Neural crest cell (in vitro differentiated cells): Measurements from ENCODE around the gene DDI1. TPM values are rescaled to one million over a fixed set of nuclear protein-coding genes. Genes with fewer than 3 reads are reported as not detected.

Experiments used
- DNase-seq: peaks from one replicate; pipeline ENCODE4 v3.0.0; 2021; ENCODE audit warnings: low read depth, mixed read lengths, low spot score
- H3K27ac Mint-ChIP-seq: one replicate; pipeline ENCODE4 v1.8.0; 2021; ENCODE audit warnings: mild to moderate bottlenecking, mixed read lengths; ENCODE audit not compliant: unreplicated experiment
- H3K27me3 Mint-ChIP-seq: 2 replicates; pipeline ENCODE4 v1.8.0; 2021; ENCODE audit warnings: low read depth, mild to moderate bottlenecking, mixed read lengths
- H3K36me3 Mint-ChIP-seq: 2 replicates; pipeline ENCODE4 v1.8.0; 2021; ENCODE audit warnings: low read depth, mild to moderate bottlenecking, mixed read lengths
- H3K4me1 Mint-ChIP-seq: 2 replicates; pipeline ENCODE4 v1.8.0; 2021; ENCODE audit warnings: mixed read lengths
- H3K4me3 Mint-ChIP-seq: one replicate; pipeline ENCODE4 v1.8.0; 2021; ENCODE audit warnings: mild to moderate bottlenecking, mixed read lengths
- H3K9me3 Mint-ChIP-seq: 2 replicates; pipeline ENCODE4 v1.8.0; 2021; ENCODE audit warnings: mixed read lengths
- CTCF ChIP-seq: fragments of 200-600 bp; sonication (generic); conservative IDR thresholded peaks from 2 replicates; pipeline ENCODE4 v1.5.0; 2021; ENCODE audit warnings: antibody characterized with exemption, mild to moderate bottlenecking
- total RNA-seq: library from RNA; stranded (reverse); gene quantifications from 2 replicates; pipeline ENCODE4 v1.2.1, GENCODE V29; 2021

DDI1 gene
- total RNA-seq, 1 donor from 2014 or later: not detected

GRCh38 chr11:104001561-104002056, 34.8 kb upstream of the DDI1 start:
- no peak for DNase-seq
- Mint-ChIP-seq H3K27ac (no peak overlapping the region), H3K4me1 (peaks cover 19% of the 10 kb centered on the region), H3K36me3 (no peaks in the 10 kb centered on the region), H3K9me3 (peaks cover 3% of the 10 kb centered on the region), H3K27me3 (no peaks in the 10 kb centered on the region), H3K4me3 (no peak overlapping the region)
- no peak for TF ChIP-seq CTCF

GRCh38 chr11:104003491-104003890, 32.9 kb upstream of the DDI1 start:
- no peak for DNase-seq

DNA sequence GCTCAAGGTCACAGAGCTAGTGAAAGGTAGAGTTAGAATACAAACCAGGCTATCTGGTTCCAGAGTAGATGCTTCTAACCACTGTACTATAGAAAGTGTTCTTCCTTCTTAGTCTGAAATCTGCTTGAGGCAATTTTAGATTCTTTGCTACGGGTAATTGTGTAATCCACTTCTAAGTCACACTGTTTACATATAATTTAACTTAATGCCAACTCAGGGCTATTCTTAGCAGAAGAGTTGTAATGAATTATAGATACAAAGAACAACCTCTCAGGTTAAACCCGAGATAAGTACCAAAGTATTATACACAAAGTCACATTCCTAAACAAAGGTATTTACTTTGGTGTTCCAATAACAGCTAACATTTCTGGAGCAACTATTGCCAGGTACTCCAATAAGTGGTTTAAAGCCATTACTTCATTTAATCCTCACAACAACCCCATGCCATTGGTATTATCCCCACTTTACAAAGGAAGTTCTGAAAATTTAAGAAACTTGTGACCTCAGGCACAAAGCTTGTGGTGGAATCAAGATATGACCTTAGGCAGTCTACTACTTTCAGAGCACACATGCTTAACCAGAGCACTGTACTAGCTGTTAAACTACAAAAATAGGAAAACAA, 31.1 kb upstream of the DDI1 start:
- TF ChIP-seq CTCF: no peak
- no peak for DNase-seq

More at GRCh38 chr11:104003491-104003890, 32.9 kb upstream of the DDI1 start:
- H3K27ac Mint-ChIP-seq: no peak overlapping the region
- no peaks in the 10 kb centered on the region for H3K36me3 Mint-ChIP-seq
- no peak overlapping the region for H3K4me3 Mint-ChIP-seq
- H3K4me1 Mint-ChIP-seq: peaks cover 18% of the 10 kb centered on the region
- peaks cover 3% of the 10 kb centered on the region for H3K9me3 Mint-ChIP-seq
- H3K27me3 Mint-ChIP-seq: no peaks in the 10 kb centered on the region
- no peak for TF ChIP-seq CTCF

DNA sequence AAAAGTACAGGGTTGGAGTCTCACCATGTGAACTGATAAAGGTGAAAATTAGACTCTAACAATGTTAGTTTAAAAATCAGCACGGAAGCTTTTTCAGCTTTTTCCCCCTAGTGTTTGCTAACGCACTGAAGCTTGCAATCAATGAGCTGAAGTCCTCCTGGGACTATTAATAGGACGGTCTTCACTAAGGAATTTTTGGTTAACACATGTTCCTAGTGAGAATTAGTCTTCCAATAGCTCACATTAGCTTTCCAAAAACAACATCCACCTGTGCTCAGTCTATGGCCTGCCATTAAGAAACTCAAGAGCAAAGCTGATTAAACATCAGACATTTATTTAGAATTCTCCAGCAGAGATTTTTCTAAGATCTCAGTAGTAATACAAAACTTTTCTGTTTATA, 26.7 kb upstream of the DDI1 start:
- no peaks in the 10 kb centered on the region for H3K27me3 Mint-ChIP-seq
- H3K36me3 Mint-ChIP-seq: no peaks in the 10 kb centered on the region
- H3K27ac Mint-ChIP-seq: no peak overlapping the region
- no peak for DNase-seq
- H3K4me3 Mint-ChIP-seq: no peak overlapping the region
- peaks cover 5% of the 10 kb centered on the region for H3K9me3 Mint-ChIP-seq
- TF ChIP-seq CTCF: no peak
- H3K4me1 Mint-ChIP-seq: no peaks in the 10 kb centered on the region

More for the DNA sequence above, 31.1 kb upstream of the DDI1 start:
- Mint-ChIP-seq H3K4me1 (peaks cover 3% of the 10 kb centered on the region), H3K27me3 (no peaks in the 10 kb centered on the region), H3K4me3 (no peak overlapping the region), H3K36me3 (no peaks in the 10 kb centered on the region), H3K9me3 (peaks cover 3% of the 10 kb centered on the region), H3K27ac (no peak overlapping the region)

DNA sequence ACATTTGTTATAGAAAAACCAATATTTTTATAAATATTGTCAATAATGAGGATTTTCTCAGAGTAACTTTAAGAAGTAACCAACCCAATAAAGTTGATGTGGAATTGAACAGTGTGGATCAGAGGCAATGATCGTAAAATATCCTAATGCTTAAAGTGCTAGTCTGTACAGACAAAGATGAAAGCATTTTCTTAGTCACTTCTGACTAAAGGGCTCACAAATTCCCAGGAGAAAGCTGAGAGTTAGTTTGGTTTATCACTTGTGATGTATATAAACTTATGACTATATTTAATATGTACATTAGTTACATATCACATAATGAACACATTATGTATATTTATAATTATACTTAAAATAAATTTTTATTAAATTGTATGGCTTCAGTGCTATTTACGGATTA, 25.4 kb upstream of the DDI1 start:
- Mint-ChIP-seq H3K36me3 (no peaks in the 10 kb centered on the region), H3K27ac (no peak overlapping the region), H3K27me3 (no peaks in the 10 kb centered on the region), H3K4me1 (no peaks in the 10 kb centered on the region), H3K4me3 (no peak overlapping the region), H3K9me3 (peaks cover 5% of the 10 kb centered on the region)
- no peak for DNase-seq
- no peak for TF ChIP-seq CTCF
